Measurements from ENCODE around the gene IL36RN. TPM values are rescaled to one million over a fixed set of nuclear protein-coding genes. Genes with fewer than 3 reads are reported as not detected.

The IL36RN gene
- total RNA-seq, 1 donor from 2014 or later, result not detected

GRCh38 chr2:113021312-113021711 is 37.7 kb upstream of the IL36RN start:
- Mint-ChIP-seq H3K9me3 (ENCODE audit: low read depth) (peaks cover 11% of the 10 kb centered on the region), H3K4me1 (ENCODE audit: low read depth) (no peaks in the 10 kb centered on the region), H3K4me3 (ENCODE audit: low read depth) (no peak overlapping the region), H3K27me3 (peaks cover 66% of the 10 kb centered on the region), H3K36me3 (ENCODE audit: insufficient read depth) (no peaks in the 10 kb centered on the region), H3K27ac (no peak overlapping the region)
- no peak for DNase-seq (ENCODE audit: low spot score, unreplicated experiment)
- TF ChIP-seq CTCF (IDR thresholded peaks at IDR 0.05; ENCODE audit: unreplicated experiment), result no peak

GRCh38 chr2:113024764-113025163 is 34.2 kb upstream of the IL36RN start:
- DNase-seq (ENCODE audit: low spot score, unreplicated experiment), result no peak
- no peak for TF ChIP-seq CTCF (IDR thresholded peaks at IDR 0.05; ENCODE audit: unreplicated experiment)
- H3K27ac Mint-ChIP-seq, result no peak overlapping the region
- H3K27me3 Mint-ChIP-seq, result peaks cover 69% of the 10 kb centered on the region
- no peaks in the 10 kb centered on the region for H3K9me3 Mint-ChIP-seq (ENCODE audit: low read depth)
- H3K36me3 Mint-ChIP-seq (ENCODE audit: insufficient read depth), result no peaks in the 10 kb centered on the region
- H3K4me1 Mint-ChIP-seq (ENCODE audit: low read depth), result no peaks in the 10 kb centered on the region
- no peak overlapping the region for H3K4me3 Mint-ChIP-seq (ENCODE audit: low read depth)

- TF ChIP-seq CTCF (IDR thresholded peaks at IDR 0.05; ENCODE audit: unreplicated experiment), result no peak
- Mint-ChIP-seq H3K4me1 (ENCODE audit: low read depth) (no peaks in the 10 kb centered on the region), H3K4me3 (ENCODE audit: low read depth) (no peak overlapping the region), H3K27ac (no peak overlapping the region), H3K36me3 (ENCODE audit: insufficient read depth) (no peaks in the 10 kb centered on the region), H3K27me3 (peaks cover 75% of the 10 kb centered on the region), H3K9me3 (ENCODE audit: low read depth) (no peaks in the 10 kb centered on the region)
- DNase-seq (ENCODE audit: low spot score, unreplicated experiment), result no peak
These were observed 33.3 kb upstream of the IL36RN start for GRCh38 chr2:113025737-113026136.

GRCh38 chr2:113027691-113028090 is 31.3 kb upstream of the IL36RN start:
- TF ChIP-seq CTCF (IDR thresholded peaks at IDR 0.05; ENCODE audit: unreplicated experiment), result no peak
- Mint-ChIP-seq H3K27ac (no peak overlapping the region), H3K36me3 (ENCODE audit: insufficient read depth) (no peaks in the 10 kb centered on the region), H3K4me1 (ENCODE audit: low read depth) (no peaks in the 10 kb centered on the region), H3K27me3 (peaks cover 77% of the 10 kb centered on the region), H3K4me3 (ENCODE audit: low read depth) (no peak overlapping the region), H3K9me3 (ENCODE audit: low read depth) (no peaks in the 10 kb centered on the region)
- DNase-seq (ENCODE audit: low spot score, unreplicated experiment), result no peak

GRCh38 chr2:113028112-113028511 is 30.9 kb upstream of the IL36RN start:
- no peak for DNase-seq (ENCODE audit: low spot score, unreplicated experiment)
- Mint-ChIP-seq H3K27ac (no peak overlapping the region), H3K27me3 (peaks cover 73% of the 10 kb centered on the region), H3K4me1 (ENCODE audit: low read depth) (no peaks in the 10 kb centered on the region), H3K36me3 (ENCODE audit: insufficient read depth) (no peaks in the 10 kb centered on the region), H3K9me3 (ENCODE audit: low read depth) (no peaks in the 10 kb centered on the region), H3K4me3 (ENCODE audit: low read depth) (no peak overlapping the region)
- TF ChIP-seq CTCF (IDR thresholded peaks at IDR 0.05; ENCODE audit: unreplicated experiment), result no peak

Data from progenitor cell of endocrine pancreas (in vitro differentiated cells).